IMR-90 (cell line): ENCODE results near the gene RAP2B. TPM values are rescaled to one million over a fixed set of nuclear protein-coding genes. Genes with fewer than 3 reads are reported as not detected.
A peak's percentile ranks its signal among the peaks of the same experiment; 100 is the strongest.

Experiments used
- ATAC-seq: fragments of 200-7000 bp; cut with Tn5 transposase; 2 replicates; pipeline ENCODE4 v1.9.1; 2020; ENCODE audit warnings: low read depth, mild to moderate bottlenecking, moderate library complexity
- BruUV-seq: library from RNA; stranded (reverse); fragments of 400-500 nt; replicated peaks from 2 replicates; lab custom pipeline; 2021; lab: Mats Ljungman, UMichigan
- CTCF ChIA-PET: fragments of 300-600 bp; formaldehyde crosslinking; extraction: SDS; loops from one replicate; lab custom pipeline; 2021; ENCODE audit warnings: antibody characterized with exemption; lab: Yijun Ruan, JAX
- POLR2A ChIA-PET: fragments of 300-600 bp; sonication (Branson Sonifier 250); formaldehyde crosslinking; loops from one replicate; lab custom pipeline; 2022; ENCODE audit warnings: antibody characterized with exemption; ENCODE audit not compliant: unreplicated experiment; lab: Charles Lee
- DNase-seq: peaks from one replicate; pipeline ENCODE4 v3.0.0; 2013
- H2AFZ ChIP-seq: replicated peaks from 2 replicates; pipeline ENCODE3; 2013; ENCODE audit warnings: low read length, mild to moderate bottlenecking; ENCODE audit not compliant: poor library complexity
- H2AK5ac ChIP-seq: 2 replicates; pipeline ENCODE4 v1.6.1; 2013; ENCODE audit warnings: low read depth, low read length, inconsistent platforms
- H2AK9ac ChIP-seq: replicated peaks from 2 replicates; pipeline ENCODE3; 2013; ENCODE audit warnings: mild to moderate bottlenecking, low read depth, low read length, moderate library complexity; ENCODE audit not compliant: poor library complexity
- H2BK120ac ChIP-seq: 2 replicates; pipeline ENCODE4 v1.6.1; 2013; ENCODE audit warnings: low read depth, low read length, inconsistent platforms
- H2BK15ac ChIP-seq: 3 replicates; pipeline ENCODE4 v1.6.1; 2013; ENCODE audit warnings: low read depth, low read length, inconsistent platforms
- H2BK20ac ChIP-seq: 2 replicates; pipeline ENCODE4 v1.6.1; 2013; ENCODE audit warnings: low read depth, mild to moderate bottlenecking, inconsistent platforms, low read length, moderate library complexity
- H2BK5ac ChIP-seq: 2 replicates; pipeline ENCODE4 v1.6.1; 2013; ENCODE audit warnings: mild to moderate bottlenecking, low read depth, low read length, inconsistent platforms; ENCODE audit not compliant: poor library complexity, severe bottlenecking
- H3K14ac ChIP-seq: replicated peaks from 2 replicates; pipeline ENCODE4 v1.6.1; 2013; ENCODE audit warnings: low read depth, low read length, inconsistent platforms
- H3K18ac ChIP-seq: 2 replicates; pipeline ENCODE4 v1.6.1; 2013; ENCODE audit warnings: low read depth, low read length, control low read depth
- H3K23ac ChIP-seq: 2 replicates; pipeline ENCODE4 v1.6.1; 2013; ENCODE audit warnings: low read depth, low read length, inconsistent platforms
- H3K27ac ChIP-seq: 2 replicates; pipeline ENCODE4 v1.5.1; 2013; ENCODE audit warnings: mild to moderate bottlenecking, control low read depth, low read length; ENCODE audit not compliant: insufficient read depth
- H3K27me3 ChIP-seq: 2 replicates; pipeline ENCODE4 v1.6.1; 2013; ENCODE audit warnings: low read length; ENCODE audit not compliant: control insufficient read depth, insufficient read depth
- H3K36me3 ChIP-seq: 2 replicates; pipeline ENCODE4 v1.6.1; 2013; ENCODE audit warnings: low read length, mixed read lengths; ENCODE audit not compliant: control insufficient read depth, insufficient read depth
- H3K4ac ChIP-seq: 2 replicates; pipeline ENCODE4 v1.6.1; 2013; ENCODE audit warnings: low read depth, low read length, inconsistent platforms
- H3K4me1 ChIP-seq: 2 replicates; pipeline ENCODE4 v1.6.1; 2013; ENCODE audit warnings: low read length, mixed read lengths; ENCODE audit not compliant: control insufficient read depth, insufficient read depth
- H3K4me2 ChIP-seq: 2 replicates; pipeline ENCODE4 v1.6.1; 2013; ENCODE audit warnings: low read depth, mild to moderate bottlenecking, control low read depth, low read length, moderate library complexity
- H3K4me3 ChIP-seq: 2 replicates; pipeline ENCODE4 v1.5.1; 2013; ENCODE audit warnings: low read depth, mild to moderate bottlenecking, control low read depth, low read length, moderate library complexity; ENCODE audit not compliant: insufficient read depth
- H3K56ac ChIP-seq: 2 replicates; pipeline ENCODE4 v1.6.1; 2013; ENCODE audit warnings: low read length, inconsistent platforms; ENCODE audit not compliant: insufficient read depth; ENCODE audit errors: extremely low read depth
- H3K79me1 ChIP-seq, 2 experiments: 2 replicates each; pipeline ENCODE4 v1.6.1; 2013; ENCODE audit warnings: low read length in 2 of 2, inconsistent platforms in 1 of 2, low read depth in 1 of 2
- H3K9ac ChIP-seq: 2 replicates; pipeline ENCODE4 v1.6.1; 2013; ENCODE audit warnings: low read depth, low read length, control low read depth
- H3K9me1 ChIP-seq: 2 replicates; pipeline ENCODE4 v1.6.1; 2013; ENCODE audit warnings: low read length, inconsistent platforms; ENCODE audit not compliant: insufficient read depth
- H3K9me3 ChIP-seq: 2 replicates; pipeline ENCODE4 v1.6.1; 2013; ENCODE audit warnings: low read length; ENCODE audit not compliant: control insufficient read depth, insufficient read depth
- H4K20me1 ChIP-seq: 2 replicates; pipeline ENCODE4 v1.6.1; 2013; ENCODE audit warnings: low read length, inconsistent platforms; ENCODE audit not compliant: insufficient read depth
- H4K5ac ChIP-seq: 2 replicates; pipeline ENCODE4 v1.6.1; 2013; ENCODE audit warnings: mild to moderate bottlenecking, low read depth, low read length, control low read depth
- H4K8ac ChIP-seq, 2 experiments: 2 replicates each; pipeline ENCODE4 v1.6.1; 2013; ENCODE audit warnings: low read depth in 2 of 2, low read length in 2 of 2, control low read depth in 1 of 2, inconsistent platforms in 1 of 2
- H4K91ac ChIP-seq: 2 replicates; pipeline ENCODE4 v1.6.1; 2013; ENCODE audit warnings: low read depth, low read length, inconsistent platforms; ENCODE audit not compliant: insufficient read depth
- FOS ChIP-seq: fragments of 150-350 bp; IDR thresholded peaks from 2 replicates; pipeline ENCODE4 v1.6.1; 2016; ENCODE audit warnings: low read depth, low read length
- MXI1 ChIP-seq: IDR thresholded peaks from 2 replicates; pipeline ENCODE4 v1.6.1; 2012; ENCODE audit warnings: low read depth, mild to moderate bottlenecking, low read length, moderate library complexity, borderline replicate concordance
- POLR2A ChIP-seq: IDR thresholded peaks from 2 replicates; pipeline ENCODE4 v1.6.1; 2012; ENCODE audit warnings: mild to moderate bottlenecking, low read depth, low read length
- WGBS, 2 experiments: methylation state at CpG; one replicate each; pipeline versions ENCODE4 v1.1.5 to v1.1.7; 2013; ENCODE audit warnings: missing lambda C conversion rate in 2 of 2; ENCODE audit not compliant: insufficient read length in 1 of 2; ENCODE audit errors: extremely low coverage in 2 of 2; 5-methylcytosine and 5-hydroxymethylcytosine counted together
- dilution Hi-C: fragments of 300-500 bp; cut with HindIII; formaldehyde crosslinking; loops from one replicate; pipeline ENCODE4 v1.14.3; 2018; ENCODE audit warnings: low sequenced_read_pairs; ENCODE audit not compliant: unreplicated experiment
- in situ Hi-C: fragments of 300-500 bp; cut with MboI; formaldehyde crosslinking; loops from 3 replicates; pipeline ENCODE4 v1.14.3; 2019; ENCODE audit warnings: low sequenced_read_pairs, inconsistent platforms, mixed read lengths
- intact Hi-C: fragments of 100-400 bp; cut with micrococcal nuclease; formaldehyde crosslinking; loops from 2 replicates; pipeline ENCODE4 v1.10.0; 2022
- polyA plus RNA-seq, 3 experiments: library from polyadenylated mRNA; depleted of rRNA; stranded (reverse); fragments of >200 nt; gene quantifications; 2 replicates each; pipeline ENCODE4 v1.2.3, GENCODE V29; 2012; ENCODE audit warnings: low replicate concordance in 1 of 3
- total RNA-seq: library from RNA; depleted of rRNA; stranded (reverse); fragments of >200 nt; gene quantifications from 2 replicates; pipeline ENCODE4 v1.2.3, GENCODE V29; 2012
- TF ChIP-seq, protein P1 (sequence below): fragments of 150-350 bp; IDR thresholded peaks from 2 replicates; pipeline ENCODE4 v1.6.1; 2017; ENCODE audit warnings: mild to moderate bottlenecking, antibody characterized with exemption, low read length, low read depth

RAP2B gene
- total and polyA plus RNA-seq, 2 of the 4 experiments (the other 2 are of a cell fraction), result 6.6 to 12.4 TPM

DNA sequence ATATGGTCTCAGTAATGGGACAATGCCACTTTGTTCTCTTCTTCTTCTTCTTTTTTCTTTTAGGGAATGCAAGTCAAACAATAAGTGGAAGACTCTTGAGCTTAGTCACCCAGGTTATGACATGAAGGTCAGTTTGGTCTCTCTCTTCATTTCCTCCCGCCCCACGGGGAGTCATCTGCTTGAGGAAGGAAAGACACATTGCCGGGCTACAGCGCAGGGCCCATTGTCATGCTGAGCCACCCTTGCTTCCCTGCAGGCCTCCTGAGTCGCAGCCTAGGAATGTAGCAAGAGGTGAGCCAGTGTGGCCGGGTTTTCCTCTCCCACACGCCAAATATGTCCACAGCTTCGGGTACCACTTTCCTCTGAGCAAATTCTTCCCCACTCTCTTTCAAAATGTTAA lies 47.6 kb downstream of the RAP2B start:
- peak overlapping the region; percentile 91; the same call in 1 of the 2 replicates for H3K14ac ChIP-seq
- intact Hi-C loops (no loop called here), in situ Hi-C loops (no loop called here), dilution Hi-C loops (no loop called here)
- H4K5ac ChIP-seq, result no peak overlapping the region
- H3K9ac ChIP-seq, result no peak overlapping the region
- peak overlapping the region; percentile 71; the same call in 1 of the 3 replicates for H2BK15ac ChIP-seq
- H4K8ac ChIP-seq, result peak overlapping the region; percentile 71 to 79; a peak in 3 of 4 replicates
- peaks cover 1% of the 10 kb centered on the region for H3K4me1 ChIP-seq
- H4K91ac ChIP-seq, result peak overlapping the region; percentile 19
- peak overlapping the region; percentile 78 for H2AFZ ChIP-seq
- peak overlapping the region; percentile 84 for H2BK120ac ChIP-seq
- no peak overlapping the region for H3K56ac ChIP-seq
- peak overlapping the region; percentile 24; the same call in 1 of the 2 replicates for H3K27ac ChIP-seq
- BruUV-seq, result no TSS peak
- TF ChIP-seq, protein P1, sequence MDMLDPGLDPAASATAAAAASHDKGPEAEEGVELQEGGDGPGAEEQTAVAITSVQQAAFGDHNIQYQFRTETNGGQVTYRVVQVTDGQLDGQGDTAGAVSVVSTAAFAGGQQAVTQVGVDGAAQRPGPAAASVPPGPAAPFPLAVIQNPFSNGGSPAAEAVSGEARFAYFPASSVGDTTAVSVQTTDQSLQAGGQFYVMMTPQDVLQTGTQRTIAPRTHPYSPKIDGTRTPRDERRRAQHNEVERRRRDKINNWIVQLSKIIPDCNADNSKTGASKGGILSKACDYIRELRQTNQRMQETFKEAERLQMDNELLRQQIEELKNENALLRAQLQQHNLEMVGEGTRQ, result no peak
- no peak for TF ChIP-seq POLR2A
- TF ChIP-seq FOS, result 0 out of 2 replicates have a peak, but pooled peaks have one; percentile 3
- TF ChIP-seq MXI1, result no peak
- ATAC-seq (peak; percentile 89), DNase-seq (peak; percentile 78)
- no peaks in the 10 kb centered on the region for H3K27me3 ChIP-seq
- H3K23ac ChIP-seq, result peak overlapping the region; percentile 19; the same call in 1 of the 2 replicates
- peak overlapping the region; percentile 75 for H2BK20ac ChIP-seq
- H3K9me3 ChIP-seq, result no peaks in the 10 kb centered on the region
- no peaks in the 10 kb centered on the region for H4K20me1 ChIP-seq
- H3K4me3 ChIP-seq, result no peak overlapping the region
- H3K79me1 ChIP-seq, result no peaks in the 10 kb centered on the region
- peak overlapping the region; percentile 29; the same call in 1 of the 2 replicates for H2AK5ac ChIP-seq
- peak overlapping the region; percentile 3; the same call in 1 of the 2 replicates for H3K4me2 ChIP-seq
- H3K36me3 ChIP-seq, result no peaks in the 10 kb centered on the region
- peak overlapping the region; percentile 47 for H2AK9ac ChIP-seq
- WGBS, 2 experiments, result no CpG with 5 or more reads among the region's 8 CpGs
- CTCF ChIA-PET, result interaction anchor here (1.0 kb wide), 1 partner anchor 12 kb away, joined by 3 read pairs; no protein-coding TSS in a partner anchor
- POLR2A ChIA-PET, result interaction anchor here (0.6 kb wide), 2 partner anchors 103 to 169 kb away, joined by 4 to 20 read pairs; no protein-coding TSS in a partner anchor
- H3K9me1 ChIP-seq, result peaks cover 7% of the 10 kb centered on the region
- peak overlapping the region; percentile 71; the same call in 1 of the 2 replicates for H3K4ac ChIP-seq
- H2BK5ac ChIP-seq, result peak overlapping the region; percentile 14
- H3K18ac ChIP-seq, result no peak overlapping the region; the same call in 1 of the 2 replicates
